K562 (cell line): Measurements from ENCODE around the gene HAGHL. TPM values are rescaled to one million over a fixed set of nuclear protein-coding genes. Genes with fewer than 3 reads are reported as not detected.

ENCODE experiments used
- BACH1 ChIP-seq: fragments of 200-800 bp; sonication (Bioruptor generic); IDR thresholded peaks from 2 replicates; pipeline ENCODE4 v1.6.1; 2016; ENCODE audit warnings: missing genetic modification characterization, missing compliant biosample characterization
- CEBPZ ChIP-seq: fragments of 150-350 bp; IDR thresholded peaks from 2 replicates; pipeline ENCODE4 v1.6.1; 2014; ENCODE audit warnings: low read depth, mild to moderate bottlenecking, low read length, borderline replicate concordance
- EGR1 ChIP-seq: fragments of 450-650 bp; conservative IDR thresholded peaks from 2 replicates; pipeline ENCODE4 v1.6.1; 2017; ENCODE audit warnings: mild to moderate bottlenecking
- ESRRB ChIP-seq: fragments of 250-450 bp; sonication (Bioruptor Pico); IDR thresholded peaks from 2 replicates; pipeline ENCODE4 v1.5.0; 2020; ENCODE audit warnings: mild to moderate bottlenecking, moderate library complexity, borderline replicate concordance
- ETV6 ChIP-seq, 3 experiments: fragments of 150-350 bp in 1 of 3; sonication (generic) in 1 of 3; formaldehyde crosslinking in 1 of 3; IDR thresholded peaks; 2 replicates each; pipeline versions ENCODE4 v1.6.1 to v1.8.0; 2014 to 2022; ENCODE audit warnings: borderline replicate concordance in 2 of 3, low read depth in 2 of 3, antibody characterized with exemption in 1 of 3, low read length in 1 of 3, mild to moderate bottlenecking in 1 of 3, missing genetic modification reagents in 1 of 3
- FIP1L1 ChIP-seq: fragments of 200-400 bp; formaldehyde crosslinking; IDR thresholded peaks from 2 replicates; pipeline ENCODE4 v1.6.1; 2018; ENCODE audit warnings: mild to moderate bottlenecking, low read depth, low read length; ENCODE audit not compliant: poor library complexity, severe bottlenecking
- FOXA1 ChIP-seq: fragments of 450-650 bp; IDR thresholded peaks from 2 replicates; pipeline ENCODE4 v1.6.1; 2016; ENCODE audit warnings: mild to moderate bottlenecking, borderline replicate concordance
- HLTF ChIP-seq: fragments of 450-650 bp; IDR thresholded peaks from 2 replicates; pipeline ENCODE4 v1.6.1; 2016
- HNRNPUL1 ChIP-seq: fragments of 200-400 bp; formaldehyde crosslinking; IDR thresholded peaks from 2 replicates; pipeline ENCODE4 v1.6.1; 2017; ENCODE audit warnings: low read length
- KDM5B ChIP-seq: fragments of 200-600 bp; sonication (generic); IDR thresholded peaks from 2 replicates; pipeline ENCODE4 v1.6.1; 2012; ENCODE audit warnings: low read depth, mild to moderate bottlenecking, moderate library complexity, low read length, control low read depth, inconsistent platforms; ENCODE audit not compliant: insufficient replicate concordance
- MBD2 ChIP-seq: sonication (generic); IDR thresholded peaks from 2 replicates; pipeline ENCODE4 v1.6.1; 2016; ENCODE audit warnings: low read depth, borderline replicate concordance
- PCBP1 ChIP-seq: fragments of 200-400 bp; formaldehyde crosslinking; IDR thresholded peaks from 2 replicates; pipeline ENCODE4 v1.6.1; 2018; ENCODE audit warnings: mild to moderate bottlenecking, low read depth, low read length; ENCODE audit not compliant: poor library complexity, severe bottlenecking
- POLR2A ChIP-seq: fragments of 450-650 bp; conservative IDR thresholded peaks from 2 replicates; pipeline ENCODE4 v1.6.1; 2016
- POLR2B ChIP-seq: fragments of 450-650 bp; IDR thresholded peaks from 2 replicates; pipeline ENCODE4 v1.6.1; 2018; ENCODE audit warnings: low read depth; ENCODE audit not compliant: partially characterized antibody
- RBM22 ChIP-seq: fragments of 200-400 bp; formaldehyde crosslinking; IDR thresholded peaks from 2 replicates; pipeline ENCODE4 v1.6.1; 2018; ENCODE audit warnings: low read length, low read depth; ENCODE audit not compliant: poor library complexity, severe bottlenecking
- SP1 ChIP-seq: sonication (generic); formaldehyde crosslinking; IDR thresholded peaks from 2 replicates; pipeline ENCODE4 v1.8.1; 2022; ENCODE audit warnings: mild to moderate bottlenecking, missing genetic modification reagents
- TARDBP ChIP-seq: fragments of 450-650 bp; IDR thresholded peaks from 2 replicates; pipeline ENCODE4 v1.6.1; 2016
- ZBTB1 ChIP-seq: sonication (generic); formaldehyde crosslinking; IDR thresholded peaks from 2 replicates; pipeline ENCODE4 v1.8.1; 2023; ENCODE audit warnings: missing genetic modification reagents, low read depth, mild to moderate bottlenecking, borderline replicate concordance
- ZNF232 ChIP-seq: sonication (generic); formaldehyde crosslinking; IDR thresholded peaks from 2 replicates; pipeline ENCODE4 v1.8.0; 2022; ENCODE audit warnings: mild to moderate bottlenecking, missing genetic modification reagents
- ZNF347 ChIP-seq: fragments of 450-650 bp; formaldehyde crosslinking; IDR thresholded peaks from 2 replicates; pipeline ENCODE4 v1.4.0; 2020; ENCODE audit warnings: low read depth, mild to moderate bottlenecking, moderate library complexity
- ZNF764 ChIP-seq: fragments of 250-450 bp; sonication (Bioruptor Pico); IDR thresholded peaks from 2 replicates; pipeline ENCODE4 v1.4.0; 2020; ENCODE audit warnings: low read depth, mild to moderate bottlenecking, moderate library complexity
- polyA plus RNA-seq, 8 experiments: library from polyadenylated mRNA; depleted of rRNA in 4 of 8; stranded (reverse) in 5 of 8; unstranded in 3 of 8; fragments of >200 nt; fragmentation: Nextera tagmentation in 2 of 8; fragmentation: Illumina TruSeq in 1 of 8; extraction: Ambion mirVana in 2 of 8; extraction: Trizol in 1 of 8; gene quantifications; 2 replicates each; pipeline versions ENCODE4 v1.2.1 to v1.2.3, GENCODE V29; 2011 to 2014; ENCODE audit warnings: inconsistent platforms in 1 of 8, missing spikeins in 1 of 8
- total RNA-seq, 7 experiments: library from RNA; depleted of rRNA in 6 of 7; stranded (reverse); fragments of >200 nt in 6 of 7; fragmentation: Illumina TruSeq in 2 of 7; extraction: Trizol in 2 of 7; gene quantifications; 2 replicates each; pipeline versions ENCODE4 v1.2.1 to v1.2.3, GENCODE V29; 2011 to 2021; ENCODE audit warnings: low replicate concordance in 1 of 7
- TF ChIP-seq, protein P1 (sequence below): sonication (generic); formaldehyde crosslinking; IDR thresholded peaks from 2 replicates; pipeline ENCODE4 v1.8.0; 2022; ENCODE audit warnings: mild to moderate bottlenecking, missing genetic modification reagents, borderline replicate concordance

Gene HAGHL
- total and polyA plus RNA-seq, 9 of the 15 experiments (the other 6 are each of a cell fraction or from before 2014, with no cell fraction given): 0.31 to 83.4 (median 20.7) TPM

- TF ChIP-seq, protein P1, sequence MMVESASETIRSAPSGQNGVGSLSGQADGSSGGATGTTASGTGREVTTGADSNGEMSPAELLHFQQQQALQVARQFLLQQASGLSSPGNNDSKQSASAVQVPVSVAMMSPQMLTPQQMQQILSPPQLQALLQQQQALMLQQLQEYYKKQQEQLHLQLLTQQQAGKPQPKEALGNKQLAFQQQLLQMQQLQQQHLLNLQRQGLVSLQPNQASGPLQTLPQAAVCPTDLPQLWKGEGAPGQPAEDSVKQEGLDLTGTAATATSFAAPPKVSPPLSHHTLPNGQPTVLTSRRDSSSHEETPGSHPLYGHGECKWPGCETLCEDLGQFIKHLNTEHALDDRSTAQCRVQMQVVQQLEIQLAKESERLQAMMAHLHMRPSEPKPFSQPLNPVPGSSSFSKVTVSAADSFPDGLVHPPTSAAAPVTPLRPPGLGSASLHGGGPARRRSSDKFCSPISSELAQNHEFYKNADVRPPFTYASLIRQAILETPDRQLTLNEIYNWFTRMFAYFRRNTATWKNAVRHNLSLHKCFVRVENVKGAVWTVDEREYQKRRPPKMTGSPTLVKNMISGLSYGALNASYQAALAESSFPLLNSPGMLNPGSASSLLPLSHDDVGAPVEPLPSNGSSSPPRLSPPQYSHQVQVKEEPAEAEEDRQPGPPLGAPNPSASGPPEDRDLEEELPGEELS: 0 out of 2 replicates have a peak, but pooled peaks have one; percentile 32
- TF ChIP-seq RBM22 (no peak), FIP1L1 (peak; percentile 43), EGR1 (peak; percentile 44), HLTF (0 out of 2 replicates have a peak, but pooled peaks have one; percentile 49), ZNF347 (no peak), CEBPZ (no peak), PCBP1 (peak; percentile 82), SP1 (CRISPR knock-in tag) (0 out of 2 replicates have a peak, but pooled peaks have one; percentile 7), ZNF232 (CRISPR knock-in tag) (peak; percentile 55; the same call in 1 of the 2 replicates), MBD2 (no peak), ETV6 (IDR thresholded peaks at IDR 0.05; ENCODE audit: borderline replicate concordance in 1 of 2, low read depth in 2 of 2, low read length in 1 of 2) (no peak), ETV6 (CRISPR knock-in tag; IDR thresholded peaks at IDR 0.05; ENCODE audit: borderline replicate concordance) (0 out of 2 replicates have a peak, but pooled peaks have one; percentile 18), KDM5B (peak; percentile 11), POLR2B (peak; percentile 14), BACH1 (no peak), POLR2A (peak; percentile 11; the same call in 1 of the 2 replicates), FOXA1 (no peak), TARDBP (no peak), ZNF764 (CRISPR knock-in tag) (no peak), HNRNPUL1 (no peak), ZBTB1 (CRISPR knock-in tag) (0 out of 2 replicates have a peak, but pooled peaks have one; percentile 55), ESRRB (CRISPR knock-in tag) (no peak)
Measured at GRCh38 chr16:721765-722540, 5.0 kb upstream of the HAGHL start (continued).
